Thyroid gland (tissue), 4 donors: ENCODE measurements around the gene SORCS2.

Source experiments
- POLR2A ChIP-seq, 2 donors: fragments of 450-650 bp; IDR thresholded peaks; one replicate each; pipeline ENCODE4 v1.6.1; 2017; ENCODE audit warnings: antibody characterized with exemption in 2 of 2, mild to moderate bottlenecking in 2 of 2, moderate library complexity in 1 of 2
- TF ChIP-seq, protein P1 (sequence below), 6 experiments: fragments of 200-600 bp in 3 of 6; fragments of 450-650 bp in 3 of 6; sonication (generic) in 3 of 6; IDR thresholded peaks; one replicate each; pipeline ENCODE4 v1.5.1; 2016 to 2019; ENCODE audit warnings: antibody characterized with exemption in 6 of 6, mild to moderate bottlenecking in 2 of 6, inconsistent platforms in 1 of 6, moderate library complexity in 1 of 6

DNA sequence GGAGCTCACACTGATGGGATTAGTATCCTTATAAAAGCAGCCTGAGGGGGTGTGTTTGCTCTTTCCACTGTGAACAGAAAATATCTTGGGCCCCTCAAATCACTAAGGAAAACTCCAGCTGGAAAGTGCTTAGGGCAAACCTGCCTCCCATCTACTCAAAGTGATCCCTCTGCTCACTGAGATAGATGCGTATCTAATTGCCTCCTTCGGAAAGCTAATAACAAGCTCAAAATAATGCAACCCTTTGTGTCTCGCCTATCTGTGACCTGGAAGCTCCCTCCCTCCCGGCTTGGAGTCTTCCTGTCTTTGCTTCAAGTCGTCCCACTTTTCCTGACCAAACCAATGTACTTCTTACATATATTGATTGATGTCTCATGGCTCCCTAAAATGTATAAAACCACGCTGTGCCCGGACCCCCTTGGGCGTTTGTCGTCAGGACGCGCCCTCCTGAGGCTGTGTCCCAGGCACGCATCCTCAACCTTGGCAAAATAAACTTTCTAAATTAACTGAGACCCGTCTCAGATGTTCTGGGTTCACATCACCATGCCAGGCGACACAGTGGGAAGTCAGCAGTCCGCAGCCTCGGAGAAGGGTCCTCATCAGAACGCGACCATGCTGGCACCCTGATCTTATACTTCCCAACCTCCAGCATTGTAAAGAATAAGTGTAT is 34.1 kb upstream of the SORCS2 start:
- TF ChIP-seq, protein P1, sequence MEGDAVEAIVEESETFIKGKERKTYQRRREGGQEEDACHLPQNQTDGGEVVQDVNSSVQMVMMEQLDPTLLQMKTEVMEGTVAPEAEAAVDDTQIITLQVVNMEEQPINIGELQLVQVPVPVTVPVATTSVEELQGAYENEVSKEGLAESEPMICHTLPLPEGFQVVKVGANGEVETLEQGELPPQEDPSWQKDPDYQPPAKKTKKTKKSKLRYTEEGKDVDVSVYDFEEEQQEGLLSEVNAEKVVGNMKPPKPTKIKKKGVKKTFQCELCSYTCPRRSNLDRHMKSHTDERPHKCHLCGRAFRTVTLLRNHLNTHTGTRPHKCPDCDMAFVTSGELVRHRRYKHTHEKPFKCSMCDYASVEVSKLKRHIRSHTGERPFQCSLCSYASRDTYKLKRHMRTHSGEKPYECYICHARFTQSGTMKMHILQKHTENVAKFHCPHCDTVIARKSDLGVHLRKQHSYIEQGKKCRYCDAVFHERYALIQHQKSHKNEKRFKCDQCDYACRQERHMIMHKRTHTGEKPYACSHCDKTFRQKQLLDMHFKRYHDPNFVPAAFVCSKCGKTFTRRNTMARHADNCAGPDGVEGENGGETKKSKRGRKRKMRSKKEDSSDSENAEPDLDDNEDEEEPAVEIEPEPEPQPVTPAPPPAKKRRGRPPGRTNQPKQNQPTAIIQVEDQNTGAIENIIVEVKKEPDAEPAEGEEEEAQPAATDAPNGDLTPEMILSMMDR (IDR thresholded peaks at IDR 0.05): no peak
- no peak for TF ChIP-seq POLR2A (IDR thresholded peaks at IDR 0.05)
